CD4-positive, alpha-beta T cell (primary cell): ENCODE results near the gene NRTN. TPM values are rescaled to one million over a fixed set of nuclear protein-coding genes. Genes with fewer than 3 reads are reported as not detected.

ENCODE experiments used
- ATAC-seq: fragments of 200-7000 bp; cut with Tn5 transposase; one replicate; pipeline ENCODE4 v1.10.0; 2022; ENCODE audit warnings: mild to moderate bottlenecking; ENCODE audit not compliant: poor library complexity
- CTCF ChIA-PET: fragments of 350-600 bp; sonication (Branson Sonifier 250); formaldehyde crosslinking; loops from one replicate; lab custom pipeline; 2021; ENCODE audit warnings: antibody characterized with exemption, inconsistent platforms; lab: Charles Lee
- POLR2A ChIA-PET: fragments of 350-600 bp; sonication (Branson Sonifier 250); formaldehyde crosslinking; loops from one replicate; lab custom pipeline; 2021; ENCODE audit warnings: antibody characterized with exemption, inconsistent platforms; lab: Charles Lee
- DNase-seq, 14 experiments: peaks; one replicate each; pipeline ENCODE4 v3.0.0-alpha.2; 2013 to 2020; ENCODE audit warnings: mixed read lengths in 2 of 14
- H3K27ac ChIP-seq, 2 donors: one replicate each; pipeline versions ENCODE4 v1.5.1 to v1.7.0; 2013; ENCODE audit warnings: low read length in 2 of 2, low read depth in 1 of 2, mild to moderate bottlenecking in 1 of 2
- H3K27me3 ChIP-seq, 2 experiments: 1 replicate in 1 of 2; 2 replicates in 1 of 2; pipeline versions ENCODE4 v1.6.1 to v1.7.0; 2013; ENCODE audit warnings: low read length in 2 of 2, control low read depth in 1 of 2, mild to moderate bottlenecking in 1 of 2, moderate library complexity in 1 of 2; ENCODE audit not compliant: insufficient read depth in 2 of 2, control insufficient read depth in 1 of 2
- H3K36me3 ChIP-seq: one replicate; pipeline ENCODE4 v1.6.1; 2013; ENCODE audit warnings: low read length, control low read depth; ENCODE audit not compliant: insufficient read depth
- H3K4me1 ChIP-seq: one replicate; pipeline ENCODE4 v1.6.1; 2013; ENCODE audit warnings: low read length, control low read depth; ENCODE audit not compliant: insufficient read depth
- H3K4me3 ChIP-seq: one replicate; pipeline ENCODE4 v1.5.1; 2013; ENCODE audit warnings: mild to moderate bottlenecking, low read length, moderate library complexity
- H3K9me3 ChIP-seq, 2 experiments: 1 replicate in 1 of 2; 2 replicates in 1 of 2; pipeline versions ENCODE4 v1.6.1 to v1.7.0; 2013; ENCODE audit warnings: low read length in 2 of 2, mild to moderate bottlenecking in 2 of 2, control low read depth in 1 of 2, moderate library complexity in 1 of 2; ENCODE audit not compliant: control insufficient read depth in 1 of 2, insufficient read depth in 1 of 2
- H3K27ac Mint-ChIP-seq: one replicate; pipeline ENCODE4 v1.8.0; 2020; ENCODE audit warnings: mixed read lengths
- H3K27me3 Mint-ChIP-seq: one replicate; pipeline ENCODE4 v1.8.0; 2021; ENCODE audit warnings: mixed read lengths
- H3K36me3 Mint-ChIP-seq: one replicate; pipeline ENCODE4 v1.8.0; 2021; ENCODE audit warnings: low read depth, mixed read lengths
- H3K4me1 Mint-ChIP-seq: one replicate; pipeline ENCODE4 v1.8.0; 2021; ENCODE audit warnings: low read depth, mixed read lengths
- H3K4me3 Mint-ChIP-seq: one replicate; pipeline ENCODE4 v1.8.0; 2020; ENCODE audit warnings: mild to moderate bottlenecking, mixed read lengths
- H3K9me3 Mint-ChIP-seq: one replicate; pipeline ENCODE4 v1.8.0; 2020; ENCODE audit warnings: mixed read lengths
- CTCF ChIP-seq: fragments of 200-600 bp; IDR thresholded peaks from one replicate; pipeline ENCODE4 v1.8.0; 2022; ENCODE audit warnings: antibody characterized with exemption, mild to moderate bottlenecking
- intact Hi-C, 2 experiments: fragments of 100-400 bp; cut with DNase I in 1 of 2; cut with micrococcal nuclease in 1 of 2; formaldehyde crosslinking; loops; one replicate each; pipeline versions ENCODE4 v1.15.1 to v1.9.0; 2023 to 2025; cut with DNase I, micrococcal nuclease
- polyA plus RNA-seq, 2 donors: library from polyadenylated mRNA; unstranded; fragments of 120-200 nt; gene quantifications; one replicate each; pipeline ENCODE4 v1.2.1, GENCODE V29; 2013
- total RNA-seq, 174 experiments: library from RNA in 2 of 174; stranded (reverse) in 2 of 174; gene quantifications; one replicate each; pipeline ENCODE4 v1.2.3 and lab custom pipeline; 2021 to 2026

The NRTN gene
- total RNA-seq, result 1 to 10 TPM; 1.5 to 1.6 TPM
- polyA plus RNA-seq (2013, experiment 1 of 2), result 0.19 TPM
- polyA plus RNA-seq (2013, experiment 2 of 2), result 0.14 TPM
- total RNA-seq (lab: John Stamatoyannopoulos, UW), result 0 to 1.1 (median 0.20) reads per million in 172 experiments

GRCh38 chr19:5804516-5805461 lies at the start of gene NRTN:
NRTN (plus strand) TSS chr19:5805067; CDS start chr19:5824166, 19,099 bp downstream.
- peak within 1 kb of the TSS; percentile 68 for H3K27ac Mint-ChIP-seq
- H3K4me3 ChIP-seq, result peak within 1 kb of the TSS; percentile 47
- ATAC-seq (peak; percentile 18), DNase-seq (peak in 11 of 14 experiments; percentile 30 to 78 (median 51))
- peaks cover 33% of the 10 kb centered on the region for H3K4me1 ChIP-seq
- H3K27ac ChIP-seq, result no peak within 1 kb of the TSS
- H3K27me3 Mint-ChIP-seq, result peaks cover 17% of the 10 kb centered on the region
- H3K9me3 Mint-ChIP-seq, result no peaks in the 10 kb centered on the region
- H3K36me3 ChIP-seq, result no peaks in the 10 kb centered on the region
- CTCF ChIA-PET, result interaction anchor here (0.6 to 1.9 kb wide), 34 partner anchors 7 to 1817 kb away, joined by 3 to 63 read pairs (median 5); partner anchors contain the start of genes DUS3L, FEM1A, FUT6 and LONP1
- H3K27me3 ChIP-seq, result peaks cover 24 to 26% of the 10 kb centered on the region in 2 experiments
- intact Hi-C loops, result loop anchor here (1.0 to 5.0 kb wide), 5 partner anchors 13 to 558 kb away; partner anchors contain the start of genes RANBP3 (in 2 of the 2), VMAC (in 2 of the 2), CLPP (in 1 of the 2) and DUS3L (in 1 of the 2)
- peak within 1 kb of the TSS; percentile 82 for H3K4me3 Mint-ChIP-seq
- H3K9me3 ChIP-seq, result peaks cover 0 to 22% of the 10 kb centered on the region in 2 experiments
- no peak for TF ChIP-seq CTCF
- POLR2A ChIA-PET, result interaction anchor here (0.5 to 1.7 kb wide), 12 partner anchors 10 to 1825 kb away, joined by 3 to 33 read pairs (median 5); partner anchors contain the start of genes DUS3L, NDUFA11, PET100 and RANBP3
- H3K4me1 Mint-ChIP-seq, result peaks cover 18% of the 10 kb centered on the region
- no peaks in the 10 kb centered on the region for H3K36me3 Mint-ChIP-seq

GRCh38 chr19:5762608-5763217 lies 42.2 kb upstream of the NRTN start:
- no peaks in the 10 kb centered on the region for H3K9me3 ChIP-seq
- peaks cover 0 to 2% of the 10 kb centered on the region in 2 experiments for H3K27me3 ChIP-seq
- no peak overlapping the region for H3K4me3 ChIP-seq
- Mint-ChIP-seq H3K4me1 (no peaks in the 10 kb centered on the region), H3K9me3 (no peaks in the 10 kb centered on the region), H3K4me3 (no peak overlapping the region), H3K27me3 (no peaks in the 10 kb centered on the region), H3K36me3 (no peaks in the 10 kb centered on the region), H3K27ac (no peak overlapping the region)
- TF ChIP-seq CTCF, result no peak
- ATAC-seq (no peak), DNase-seq (no peak)
- ChIA-PET POLR2A (no interaction called here), CTCF (interaction anchor here (0.6 kb wide), 1 partner anchor 1872 kb away, joined by 3 read pairs; no protein-coding TSS in a partner anchor)
- no peaks in the 10 kb centered on the region for H3K36me3 ChIP-seq
- intact Hi-C loops, result no loop called here
- no peaks in the 10 kb centered on the region for H3K4me1 ChIP-seq
- no peak overlapping the region for H3K27ac ChIP-seq

GRCh38 chr19:5765220-5765619 lies 39.6 kb upstream of the NRTN start:
- no peaks in the 10 kb centered on the region for H3K36me3 Mint-ChIP-seq
- no peak overlapping the region for H3K4me3 Mint-ChIP-seq
- no peak for DNase-seq
- ChIA-PET CTCF (no interaction called here), POLR2A (interaction anchor here (0.5 kb wide), 1 partner anchor 265 kb away, joined by 3 read pairs; no protein-coding TSS in a partner anchor)
- H3K9me3 ChIP-seq, result no peaks in the 10 kb centered on the region
- no peaks in the 10 kb centered on the region for H3K4me1 ChIP-seq
- H3K27me3 Mint-ChIP-seq, result no peaks in the 10 kb centered on the region
- H3K4me1 Mint-ChIP-seq, result no peaks in the 10 kb centered on the region
- no peaks in the 10 kb centered on the region for H3K27me3 ChIP-seq
- TF ChIP-seq CTCF, result no peak
- H3K4me3 ChIP-seq, result no peak overlapping the region
- no peak for ATAC-seq
- intact Hi-C loops, result no loop called here
- no peaks in the 10 kb centered on the region for H3K9me3 Mint-ChIP-seq
- H3K36me3 ChIP-seq, result no peaks in the 10 kb centered on the region
- H3K27ac Mint-ChIP-seq, result no peak overlapping the region
- H3K27ac ChIP-seq, result no peak overlapping the region
